Loucy (cell line): ENCODE data around the gene SAMD4A.

Source experiments
- H2AFZ ChIP-seq: fragments of 200-600 bp; sonication (generic); 2 replicates; pipeline ENCODE4 v1.6.0; 2016; ENCODE audit warnings: antibody characterized with exemption, mild to moderate bottlenecking, low read length, moderate library complexity
- H3F3A ChIP-seq: fragments of 200-600 bp; 2 replicates; pipeline ENCODE4 v1.6.0; 2016; ENCODE audit warnings: antibody characterized with exemption, low read depth, mild to moderate bottlenecking
- H3K27me3 ChIP-seq: fragments of 200-600 bp; sonication (generic); 2 replicates; pipeline ENCODE4 v1.6.1; 2014; ENCODE audit warnings: low read length, mild to moderate bottlenecking; ENCODE audit not compliant: insufficient read depth, poor library complexity, severe bottlenecking
- H3K36me3 ChIP-seq: fragments of 200-600 bp; sonication (generic); 2 replicates; pipeline ENCODE4 v1.6.1; 2016; ENCODE audit warnings: low read length; ENCODE audit not compliant: insufficient read depth
- H3K4me1 ChIP-seq: fragments of 200-600 bp; sonication (generic); 2 replicates; pipeline ENCODE4 v1.5.1; 2014; ENCODE audit warnings: low read length, mild to moderate bottlenecking; ENCODE audit not compliant: insufficient read depth, poor library complexity, severe bottlenecking
- H3K4me2 ChIP-seq: fragments of 200-600 bp; sonication (generic); 2 replicates; pipeline ENCODE4 v1.6.0; 2014; ENCODE audit warnings: antibody characterized with exemption, low read length, low read depth, mild to moderate bottlenecking; ENCODE audit not compliant: poor library complexity, severe bottlenecking
- H3K4me3 ChIP-seq: fragments of 200-600 bp; sonication (generic); 2 replicates; pipeline ENCODE4 v1.5.1; 2014; ENCODE audit warnings: low read length, mild to moderate bottlenecking, mixed read lengths; ENCODE audit not compliant: poor library complexity, severe bottlenecking
- H3K79me2 ChIP-seq: fragments of 200-600 bp; sonication (generic); 2 replicates; pipeline ENCODE4 v1.6.1; 2014; ENCODE audit warnings: low read length; ENCODE audit not compliant: insufficient read depth
- H3K9ac ChIP-seq: fragments of 200-600 bp; sonication (generic); 2 replicates; pipeline ENCODE4 v1.6.0; 2014; ENCODE audit warnings: mild to moderate bottlenecking, low read depth, low read length, moderate library complexity; ENCODE audit not compliant: poor library complexity, severe bottlenecking
- H3K9me2 ChIP-seq: fragments of 200-600 bp; sonication (generic); replicated peaks from 2 replicates; pipeline ENCODE4 v1.6.1; 2016; ENCODE audit warnings: low read depth, low read length, mixed read lengths
- H3K9me3 ChIP-seq: fragments of 200-600 bp; sonication (generic); 2 replicates; pipeline ENCODE4 v1.6.1; 2014; ENCODE audit warnings: mild to moderate bottlenecking, antibody characterized with exemption, low read length, low read depth; ENCODE audit not compliant: insufficient read depth
- H4K20me1 ChIP-seq: fragments of 200-600 bp; sonication (generic); 2 replicates; pipeline ENCODE4 v1.6.0; 2014; ENCODE audit warnings: antibody characterized with exemption, low read length, mild to moderate bottlenecking; ENCODE audit not compliant: insufficient read depth, poor library complexity, severe bottlenecking
- CTCF ChIP-seq: fragments of 200-600 bp; sonication (generic); conservative IDR thresholded peaks from 2 replicates; pipeline ENCODE4 v1.5.1; 2014; ENCODE audit warnings: mild to moderate bottlenecking, antibody characterized with exemption, low read length
- EZH2phosphoT487 ChIP-seq: fragments of 200-600 bp; IDR thresholded peaks from 2 replicates; pipeline ENCODE4 v1.6.1; 2018; ENCODE audit warnings: antibody characterized with exemption, mild to moderate bottlenecking, moderate library complexity, borderline replicate concordance

The SAMD4A gene

GRCh38 chr14:54754623-54755386 lies 187.9 kb downstream of the SAMD4A start:
- Histone ChIP-seq H3K9me3 (no peaks in the 10 kb centered on the region), H3K36me3 (no peaks in the 10 kb centered on the region), H3F3A (no peaks in the 10 kb centered on the region), H3K9me2 (no peaks in the 10 kb centered on the region), H3K27me3 (no peaks in the 10 kb centered on the region), H3K4me3 (no peak overlapping the region), H3K9ac (no peak overlapping the region), H4K20me1 (no peaks in the 10 kb centered on the region), H3K4me2 (no peak overlapping the region), H3K79me2 (no peaks in the 10 kb centered on the region), H2AFZ (no peak overlapping the region), H3K4me1 (peaks cover 39% of the 10 kb centered on the region)
- TF ChIP-seq CTCF (no peak), EZH2phosphoT487 (no peak)

GRCh38 chr14:54756656-54757392 lies 189.9 kb downstream of the SAMD4A start:
- Histone ChIP-seq H3K4me3 (peak overlapping the region; percentile 32), H3K9ac (no peak overlapping the region), H3K27me3 (no peaks in the 10 kb centered on the region), H2AFZ (no peak overlapping the region), H4K20me1 (no peaks in the 10 kb centered on the region), H3K4me2 (peak overlapping the region; percentile 60), H3K4me1 (peaks cover 39% of the 10 kb centered on the region), H3K79me2 (no peaks in the 10 kb centered on the region), H3F3A (no peaks in the 10 kb centered on the region), H3K9me2 (no peaks in the 10 kb centered on the region), H3K9me3 (no peaks in the 10 kb centered on the region), H3K36me3 (no peaks in the 10 kb centered on the region)
- no peak for TF ChIP-seq EZH2phosphoT487
- TF ChIP-seq CTCF, result no peak

DNA sequence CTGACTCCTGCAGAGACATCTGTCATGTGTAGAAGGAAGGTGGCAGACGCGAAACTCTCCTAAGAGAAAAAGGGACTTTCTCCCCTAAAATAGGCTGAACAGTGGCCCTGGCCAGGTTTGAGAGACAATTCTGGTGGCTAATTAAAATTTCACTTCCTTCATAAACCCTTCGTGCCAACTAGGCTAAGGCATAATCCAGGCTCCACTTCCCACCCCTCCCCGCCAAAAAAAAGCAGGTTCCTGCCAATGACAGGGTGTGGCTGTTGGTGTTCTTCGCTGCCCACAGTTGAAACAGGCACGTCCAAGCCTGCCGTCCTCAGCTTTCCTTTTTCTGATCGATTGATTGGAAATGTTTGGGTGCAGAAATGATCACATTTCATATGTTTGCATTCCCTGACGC lies 191.1 kb downstream of the SAMD4A start:
- H3K36me3 ChIP-seq, result no peaks in the 10 kb centered on the region
- no peaks in the 10 kb centered on the region for H3K79me2 ChIP-seq
- H3K27me3 ChIP-seq, result no peaks in the 10 kb centered on the region
- H3K4me3 ChIP-seq, result no peak overlapping the region
- H3K9me3 ChIP-seq, result no peaks in the 10 kb centered on the region
- TF ChIP-seq CTCF (no peak), EZH2phosphoT487 (no peak)
- H3K4me2 ChIP-seq, result no peak overlapping the region
- peaks cover 46% of the 10 kb centered on the region for H3K4me1 ChIP-seq
- no peaks in the 10 kb centered on the region for H4K20me1 ChIP-seq
- no peaks in the 10 kb centered on the region for H3K9me2 ChIP-seq
- no peak overlapping the region for H2AFZ ChIP-seq
- no peak overlapping the region for H3K9ac ChIP-seq
- no peaks in the 10 kb centered on the region for H3F3A ChIP-seq
